Smooth muscle cell (in vitro differentiated cells): ENCODE measurements around the gene PLPPR3. TPM values are rescaled to one million over a fixed set of nuclear protein-coding genes. Genes with fewer than 3 reads are reported as not detected.
A peak's percentile ranks its signal among the peaks of the same experiment; 100 is the strongest.

Experiments
- DNase-seq: peaks from one replicate; lab custom pipeline; 2025; ENCODE audit not compliant: unreplicated experiment; lab: John Stamatoyannopoulos, UW
- H2AFZ ChIP-seq: fragments of 200-600 bp; sonication (generic); 2 replicates; pipeline ENCODE4 v1.6.0; 2016; ENCODE audit warnings: antibody characterized with exemption, low read depth, mild to moderate bottlenecking
- H3F3A ChIP-seq: fragments of 200-600 bp; sonication (generic); 2 replicates; pipeline ENCODE4 v1.6.0; 2017; ENCODE audit warnings: antibody characterized with exemption, low read depth
- H3K27ac ChIP-seq: fragments of 200-600 bp; sonication (generic); 2 replicates; pipeline ENCODE4 v1.5.1; 2016; ENCODE audit warnings: low read depth, mild to moderate bottlenecking
- H3K27me3 ChIP-seq: fragments of 200-600 bp; sonication (generic); 2 replicates; pipeline ENCODE4 v1.6.1; 2016; ENCODE audit warnings: low read depth, mild to moderate bottlenecking
- H3K36me3 ChIP-seq: fragments of 200-600 bp; sonication (generic); 2 replicates; pipeline ENCODE4 v1.5.1; 2016; ENCODE audit warnings: low read depth
- H3K4me1 ChIP-seq: fragments of 200-600 bp; sonication (generic); 2 replicates; pipeline ENCODE4 v1.5.1; 2016; ENCODE audit warnings: low read depth
- H3K4me2 ChIP-seq: fragments of 200-600 bp; sonication (generic); 2 replicates; pipeline ENCODE4 v1.6.0; 2016; ENCODE audit warnings: mild to moderate bottlenecking
- H3K4me3 ChIP-seq: fragments of 200-600 bp; sonication (generic); 2 replicates; pipeline ENCODE4 v1.5.1; 2016; ENCODE audit warnings: mild to moderate bottlenecking
- H3K79me2 ChIP-seq: fragments of 200-600 bp; sonication (generic); 2 replicates; pipeline ENCODE4 v1.6.0; 2016; ENCODE audit warnings: low read depth, mild to moderate bottlenecking
- H3K9ac ChIP-seq: fragments of 200-600 bp; sonication (generic); 2 replicates; pipeline ENCODE4 v1.6.0; 2016; ENCODE audit warnings: low read depth
- H3K9me3 ChIP-seq: fragments of 200-600 bp; sonication (generic); replicated peaks from 2 replicates; pipeline ENCODE4 v1.5.1; 2016; ENCODE audit warnings: low read depth
- H4K20me1 ChIP-seq: fragments of 200-600 bp; sonication (generic); 2 replicates; pipeline ENCODE4 v1.6.0; 2016; ENCODE audit warnings: low read depth
- WGBS: methylation state at CpG from one replicate; pipeline ENCODE4 v1.1.7; 2016; ENCODE audit warnings: low lambda C conversion rate; 5-methylcytosine and 5-hydroxymethylcytosine counted together
- polyA plus RNA-seq: library from polyadenylated mRNA; unstranded; fragments of >200 nt; fragmentation: Nextera tagmentation; extraction: Ambion mirVana; gene quantifications from 2 replicates; pipeline ENCODE4 v1.2.1, GENCODE V29; 2016
- total RNA-seq: library from RNA; depleted of rRNA; stranded (reverse); fragments of >200 nt; gene quantifications from 2 replicates; pipeline ENCODE4 v1.2.3, GENCODE V29; 2014
- TF ChIP-seq, protein P1 (sequence below): fragments of 200-600 bp; sonication (generic); IDR thresholded peaks from 2 replicates; pipeline ENCODE4 v1.5.1; 2017; ENCODE audit warnings: borderline replicate concordance, mild to moderate bottlenecking, antibody characterized with exemption; ENCODE audit not compliant: insufficient read depth, poor library complexity, severe bottlenecking

PLPPR3 gene
- total and polyA plus RNA-seq, 2 experiments from 2014 or later: 6.5 to 13.7 TPM

DNA sequence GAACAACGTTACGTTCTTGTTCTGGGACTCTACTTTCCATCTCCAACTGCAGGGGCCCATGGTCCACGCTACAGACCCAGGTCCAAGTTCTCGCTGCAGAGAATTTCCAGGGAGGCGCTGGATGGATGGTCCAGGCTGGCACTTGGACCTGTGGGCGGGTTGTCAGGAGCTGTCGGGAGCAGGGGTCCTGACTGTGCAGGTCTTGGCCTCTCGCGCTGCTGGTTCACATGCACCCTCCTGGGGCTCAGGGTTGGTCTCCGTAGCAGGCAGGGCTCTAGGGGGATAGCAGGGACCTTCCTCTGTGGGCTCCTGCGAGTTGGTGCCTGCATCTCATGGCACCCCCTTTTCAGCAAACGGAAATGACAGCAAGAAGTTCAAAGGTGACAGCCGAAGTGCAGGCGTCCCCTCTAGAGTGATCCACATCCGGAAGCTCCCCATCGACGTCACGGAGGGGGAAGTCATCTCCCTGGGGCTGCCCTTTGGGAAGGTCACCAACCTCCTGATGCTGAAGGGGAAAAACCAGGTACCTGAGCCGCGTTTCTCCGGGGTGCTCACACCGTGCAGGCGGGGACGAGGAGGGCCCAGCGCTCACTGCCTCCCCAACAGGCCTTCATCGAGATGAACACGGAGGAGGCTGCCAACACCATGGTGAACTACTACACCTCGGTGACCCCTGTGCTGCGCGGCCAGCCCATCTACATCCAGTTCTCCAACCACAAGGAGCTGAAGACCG lies 17.9 kb downstream of the PLPPR3 start:
- Histone ChIP-seq H3K9ac (no peak overlapping the region), H3K9me3 (no peaks in the 10 kb centered on the region), H3K79me2 (peaks cover 100% of the 10 kb centered on the region), H3K4me1 (peaks cover 29% of the 10 kb centered on the region), H4K20me1 (peaks cover 100% of the 10 kb centered on the region), H3K4me2 (no peak overlapping the region), H3F3A (peaks cover 23% of the 10 kb centered on the region), H2AFZ (no peak overlapping the region), H3K27me3 (no peaks in the 10 kb centered on the region), H3K27ac (no peak overlapping the region), H3K36me3 (peaks cover 10% of the 10 kb centered on the region), H3K4me3 (no peak overlapping the region)
- 94% methylated on average over 29 of the region's 31 CpGs for WGBS
- TF ChIP-seq, protein P1, sequence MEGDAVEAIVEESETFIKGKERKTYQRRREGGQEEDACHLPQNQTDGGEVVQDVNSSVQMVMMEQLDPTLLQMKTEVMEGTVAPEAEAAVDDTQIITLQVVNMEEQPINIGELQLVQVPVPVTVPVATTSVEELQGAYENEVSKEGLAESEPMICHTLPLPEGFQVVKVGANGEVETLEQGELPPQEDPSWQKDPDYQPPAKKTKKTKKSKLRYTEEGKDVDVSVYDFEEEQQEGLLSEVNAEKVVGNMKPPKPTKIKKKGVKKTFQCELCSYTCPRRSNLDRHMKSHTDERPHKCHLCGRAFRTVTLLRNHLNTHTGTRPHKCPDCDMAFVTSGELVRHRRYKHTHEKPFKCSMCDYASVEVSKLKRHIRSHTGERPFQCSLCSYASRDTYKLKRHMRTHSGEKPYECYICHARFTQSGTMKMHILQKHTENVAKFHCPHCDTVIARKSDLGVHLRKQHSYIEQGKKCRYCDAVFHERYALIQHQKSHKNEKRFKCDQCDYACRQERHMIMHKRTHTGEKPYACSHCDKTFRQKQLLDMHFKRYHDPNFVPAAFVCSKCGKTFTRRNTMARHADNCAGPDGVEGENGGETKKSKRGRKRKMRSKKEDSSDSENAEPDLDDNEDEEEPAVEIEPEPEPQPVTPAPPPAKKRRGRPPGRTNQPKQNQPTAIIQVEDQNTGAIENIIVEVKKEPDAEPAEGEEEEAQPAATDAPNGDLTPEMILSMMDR: no peak
- no peak for DNase-seq

DNA sequence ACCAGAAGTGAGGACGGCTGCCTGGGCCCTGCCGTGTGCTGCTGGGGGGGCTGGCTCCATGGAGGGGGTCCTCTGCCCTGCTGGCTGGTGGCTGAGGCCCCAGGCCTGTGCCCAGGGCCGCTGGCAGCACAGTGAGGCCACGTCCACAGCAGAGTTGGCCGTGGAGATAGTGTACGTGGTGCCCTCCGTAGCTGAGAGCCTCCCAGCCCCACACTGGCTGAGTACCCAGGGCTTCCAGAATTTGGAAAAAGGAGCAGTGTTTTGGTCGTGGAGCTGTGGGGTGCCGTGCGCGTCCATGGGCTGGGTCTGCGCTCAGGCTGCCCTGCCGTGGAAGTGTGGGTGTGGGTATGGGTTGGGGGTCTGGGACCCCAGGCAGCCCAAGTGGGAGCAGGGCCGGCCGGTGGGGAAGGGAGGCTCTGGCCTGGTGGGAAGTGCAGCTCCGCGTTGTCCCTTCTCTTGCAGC lies 18.6 kb downstream of the PLPPR3 start:
- Histone ChIP-seq H3K9me3 (no peaks in the 10 kb centered on the region), H3K27me3 (no peaks in the 10 kb centered on the region), H3K4me3 (no peak overlapping the region), H2AFZ (no peak overlapping the region), H3K4me2 (no peak overlapping the region), H3K79me2 (peaks cover 100% of the 10 kb centered on the region), H3K4me1 (peaks cover 29% of the 10 kb centered on the region), H3F3A (peaks cover 25% of the 10 kb centered on the region), H3K27ac (peak overlapping the region; percentile 13), H3K36me3 (peaks cover 10% of the 10 kb centered on the region), H3K9ac (no peak overlapping the region), H4K20me1 (peaks cover 100% of the 10 kb centered on the region)
- TF ChIP-seq, protein P1: no peak
- DNase-seq: no peak
- 95% methylated on average over 17 of the region's 17 CpGs for WGBS

GRCh38 chr19:802498-803098 lies 19.2 kb downstream of the PLPPR3 start:
- Histone ChIP-seq H3K27me3 (no peaks in the 10 kb centered on the region), H4K20me1 (peaks cover 98% of the 10 kb centered on the region), H3K36me3 (peaks cover 6% of the 10 kb centered on the region), H3K4me1 (peaks cover 29% of the 10 kb centered on the region), H3K4me2 (no peak overlapping the region), H3K27ac (peak overlapping the region; percentile 13), H3F3A (peaks cover 19% of the 10 kb centered on the region), H2AFZ (no peak overlapping the region), H3K9me3 (no peaks in the 10 kb centered on the region), H3K9ac (no peak overlapping the region), H3K4me3 (no peak overlapping the region), H3K79me2 (peaks cover 98% of the 10 kb centered on the region)
- TF ChIP-seq, protein P1: no peak
- 88% methylated on average over 27 of the region's 28 CpGs for WGBS
- DNase-seq: no peak
